A549 (cell line): ENCODE results near the gene FBXL5. TPM values are rescaled to one million over a fixed set of nuclear protein-coding genes. Genes with fewer than 3 reads are reported as not detected.
A peak's percentile ranks its signal among the peaks of the same experiment; 100 is the strongest.

Experiments
- ATAC-seq, 2 experiments: fragments of 200-7000 bp in 1 of 2; fragments of >200 bp in 1 of 2; cut with Nextera tagmentation in 1 of 2; cut with Tn5 transposase in 1 of 2; 3 replicates each; pipeline versions ENCODE4 v1.8.0 to v1.9.1; 2018 to 2020; ENCODE audit warnings: mild to moderate bottlenecking in 1 of 2, moderate library complexity in 1 of 2
- CTCF ChIA-PET: fragments of 300-600 bp; sonication (Branson Sonifier 250); formaldehyde crosslinking; extraction: SDS; loops from one replicate; lab custom pipeline; 2021; ENCODE audit warnings: antibody characterized with exemption, inconsistent platforms; lab: Yijun Ruan, JAX
- POLR2A ChIA-PET: fragments of 350-600 bp; formaldehyde crosslinking; extraction: SDS; loops from one replicate; lab custom pipeline; 2021; ENCODE audit warnings: antibody characterized with exemption, inconsistent platforms; lab: Yijun Ruan, JAX
- DNase-seq, 2 experiments: peaks; one replicate each; pipeline versions ENCODE4 v3.0.0 to v3.0.0-alpha.2; 2011 to 2016; ENCODE audit warnings: low read depth in 1 of 2, low spot score in 1 of 2
- FAIRE-seq: peaks from 2 replicates; lab custom pipeline; 2011; peaks lifted over from hg19 to GRCh38; lab: Jason Lieb, UNC
- H3K27ac ChIP-seq, 2 experiments: fragments of >200 bp; sonication (Bioruptor Twin); formaldehyde crosslinking; 3 replicates each; pipeline ENCODE4 v1.5.1; 2016 to 2017
- H3K4me1 ChIP-seq: fragments of >200 bp; sonication (Bioruptor Twin); formaldehyde crosslinking; 3 replicates; pipeline ENCODE4 v1.6.1; 2016
- H3K4me2 ChIP-seq: fragments of >200 bp; sonication (Bioruptor Twin); formaldehyde crosslinking; 3 replicates; pipeline ENCODE4 v1.6.1; 2016
- H3K4me3 ChIP-seq: fragments of >200 bp; sonication (Bioruptor Twin); formaldehyde crosslinking; 3 replicates; pipeline ENCODE4 v1.5.1; 2016
- H3K9me3 ChIP-seq: fragments of >200 bp; sonication (Bioruptor Twin); formaldehyde crosslinking; 3 replicates; pipeline ENCODE4 v1.6.1; 2016
- BHLHE40 ChIP-seq: IDR thresholded peaks from 2 replicates; pipeline ENCODE4 v1.6.1; 2012; ENCODE audit warnings: low read depth, low read length, inconsistent platforms
- CEBPB ChIP-seq, 2 experiments: fragments of >200 bp in 1 of 2; sonication (Bioruptor Twin) in 1 of 2; formaldehyde crosslinking in 1 of 2; IDR thresholded peaks; 2 replicates each; pipeline ENCODE4 v1.6.1; 2012 to 2016
- CHD4 ChIP-seq: fragments of 200-600 bp; sonication (generic); IDR thresholded peaks from 2 replicates; pipeline ENCODE4 v1.6.1; 2016; ENCODE audit warnings: antibody characterized with exemption, mild to moderate bottlenecking, borderline replicate concordance
- E2F6 ChIP-seq: IDR thresholded peaks from 2 replicates; pipeline ENCODE4 v1.6.1; 2012; ENCODE audit warnings: low read depth, borderline replicate concordance
- ESRRA ChIP-seq: fragments of 150-350 bp; IDR thresholded peaks from 2 replicates; pipeline ENCODE4 v1.6.1; 2014; ENCODE audit warnings: mild to moderate bottlenecking, low read length, borderline replicate concordance
- FOSL2 ChIP-seq, 2 experiments: fragments of 450-650 bp in 1 of 2; fragments of >200 bp in 1 of 2; sonication (Bioruptor Twin) in 1 of 2; formaldehyde crosslinking; IDR thresholded peaks; 2 replicates each; pipeline versions ENCODE4 v1.5.0 to v1.6.1; 2016 to 2020; ENCODE audit warnings: mild to moderate bottlenecking in 1 of 2, moderate library complexity in 1 of 2
- FOXS1 ChIP-seq: fragments of 250-450 bp; sonication (Bioruptor Pico); IDR thresholded peaks from 2 replicates; pipeline ENCODE4 v1.5.0; 2020; ENCODE audit warnings: mild to moderate bottlenecking, moderate library complexity
- HES2 ChIP-seq: fragments of >200 bp; sonication (Bioruptor Twin); formaldehyde crosslinking; IDR thresholded peaks from 2 replicates; pipeline ENCODE4 v1.6.1; 2016
- HOXA7 ChIP-seq: fragments of 250-450 bp; sonication (Bioruptor Pico); IDR thresholded peaks from 2 replicates; pipeline ENCODE4 v1.5.0; 2020; ENCODE audit warnings: mild to moderate bottlenecking, moderate library complexity
- JUNB ChIP-seq: fragments of >200 bp; sonication (Bioruptor Twin); formaldehyde crosslinking; IDR thresholded peaks from 2 replicates; pipeline ENCODE4 v1.6.1; 2016
- MAFK ChIP-seq: fragments of 450-650 bp; IDR thresholded peaks from 2 replicates; pipeline ENCODE4 v1.6.1; 2014; ENCODE audit not compliant: partially characterized antibody
- MAX ChIP-seq: IDR thresholded peaks from 2 replicates; pipeline ENCODE4 v1.6.1; 2012
- MYC ChIP-seq: IDR thresholded peaks from 2 replicates; pipeline ENCODE4 v1.6.1; 2012; ENCODE audit warnings: mild to moderate bottlenecking, inconsistent platforms, low read length, improper control_type of control experiment, borderline replicate concordance
- NFE2L2 ChIP-seq: fragments of 150-350 bp; conservative IDR thresholded peaks from 2 replicates; pipeline ENCODE4 v1.6.1; 2014; ENCODE audit warnings: low read length
- RAD21 ChIP-seq, 2 experiments: fragments of >200 bp in 1 of 2; sonication (Bioruptor Twin) in 1 of 2; formaldehyde crosslinking in 1 of 2; IDR thresholded peaks in 1 of 2; conservative IDR thresholded peaks in 1 of 2; 2 replicates in 1 of 2; 3 replicates in 1 of 2; pipeline ENCODE4 v1.6.1; 2012 to 2018; ENCODE audit warnings: inconsistent platforms in 1 of 2
- REST ChIP-seq: fragments of 200-600 bp; sonication (generic); IDR thresholded peaks from 2 replicates; pipeline ENCODE4 v1.6.1; 2016; ENCODE audit warnings: antibody characterized with exemption, mild to moderate bottlenecking, moderate library complexity
- RFX5 ChIP-seq: fragments of 450-650 bp; IDR thresholded peaks from 2 replicates; pipeline ENCODE4 v1.7.1; 2014; ENCODE audit warnings: antibody characterized with exemption, mild to moderate bottlenecking, moderate library complexity
- RNF2 ChIP-seq: fragments of 200-600 bp; sonication (generic); IDR thresholded peaks from 2 replicates; pipeline ENCODE4 v1.6.1; 2016; ENCODE audit warnings: low read depth, mild to moderate bottlenecking, antibody characterized with exemption, moderate library complexity, borderline replicate concordance
- SMC3 ChIP-seq: fragments of >200 bp; sonication (Bioruptor Twin); formaldehyde crosslinking; IDR thresholded peaks from 3 replicates; pipeline ENCODE4 v1.6.1; 2018; ENCODE audit warnings: inconsistent platforms
- TFCP2L1 ChIP-seq: fragments of 250-450 bp; sonication (Bioruptor Pico); IDR thresholded peaks from 2 replicates; pipeline ENCODE4 v1.5.0; 2021; ENCODE audit warnings: mild to moderate bottlenecking
- TP53 ChIP-seq: fragments of 250-450 bp; sonication (Bioruptor Pico); IDR thresholded peaks from 2 replicates; pipeline ENCODE4 v1.5.0; 2021; ENCODE audit warnings: mild to moderate bottlenecking, moderate library complexity
- USF2 ChIP-seq: fragments of 450-650 bp; IDR thresholded peaks from 2 replicates; pipeline ENCODE4 v1.6.1; 2014; ENCODE audit warnings: antibody characterized with exemption
- ZC3H11A ChIP-seq: fragments of 450-650 bp; IDR thresholded peaks from 2 replicates; pipeline ENCODE4 v1.6.1; 2014; ENCODE audit warnings: antibody characterized with exemption, mild to moderate bottlenecking
- WGBS: methylation state at CpG from one replicate; pipeline ENCODE4 v1.1.6; 2017; ENCODE audit errors: missing lambda C conversion rate; 5-methylcytosine and 5-hydroxymethylcytosine counted together
- polyA plus RNA-seq, 4 experiments: library from polyadenylated mRNA; depleted of rRNA in 3 of 4; stranded (reverse); fragments of >200 nt; fragmentation: RNase III in 1 of 4; extraction: RNeasy Plus Mini Kit Qiagen cat#74134 plus additional on column Dnase treatment in 1 of 4; gene quantifications; 2 replicates in 3 of 4; 3 replicates in 1 of 4; pipeline ENCODE4 v1.2.3, GENCODE V29; 2011 to 2017

FBXL5 gene
- polyA plus RNA-seq, 2 of the 4 experiments (the other 2 are of a cell fraction): 44.2 to 45.4 TPM

GRCh38 chr4:15658781-15659180 lies 3.6 kb upstream of the FBXL5 start:
- POLR2A ChIA-PET: no interaction called here
- H3K4me2 ChIP-seq: no peak overlapping the region
- TF ChIP-seq CHD4: no peak
- no peak for TF ChIP-seq JUNB
- no peak for TF ChIP-seq MAFK
- no peak for TF ChIP-seq FOSL2 (IDR thresholded peaks at IDR 0.05)
- TF ChIP-seq FOSL2 (CRISPR knock-in tag; IDR thresholded peaks at IDR 0.05): no peak
- TF ChIP-seq TP53 (CRISPR knock-in tag): no peak
- no peak for TF ChIP-seq MAX
- TF ChIP-seq RFX5: no peak
- no peak for TF ChIP-seq RAD21 (conservative IDR thresholded peaks at IDR 0.05 in 1 of 2, IDR thresholded peaks at IDR 0.05 in 1 of 2)
- TF ChIP-seq TFCP2L1 (CRISPR knock-in tag): no peak
- TF ChIP-seq BHLHE40: no peak
- no peak for TF ChIP-seq SMC3
- no peak for TF ChIP-seq FOXS1 (CRISPR knock-in tag)
- no peak for TF ChIP-seq HOXA7 (CRISPR knock-in tag)
- DNase-seq (no peak), ATAC-seq (no peak), FAIRE-seq (no peak)
- H3K9me3 ChIP-seq: no peaks in the 10 kb centered on the region
- no peak overlapping the region for H3K27ac ChIP-seq
- H3K4me3 ChIP-seq: no peak overlapping the region
- WGBS: 91% methylated on average over 2 of the region's 2 CpGs
- CTCF ChIA-PET: no interaction called here
- H3K4me1 ChIP-seq: peaks cover 18% of the 10 kb centered on the region; the same call in 2 of the 3 replicates

- FAIRE-seq (no peak), DNase-seq (no peak), ATAC-seq (no peak)
- POLR2A ChIA-PET: no interaction called here
- peaks cover 18% of the 10 kb centered on the region; the same call in 2 of the 3 replicates for H3K4me1 ChIP-seq
- no peak overlapping the region for H3K4me2 ChIP-seq
- peak overlapping the region in 1 of 2 experiments; percentile 53; a peak in 2 of 6 replicates for H3K27ac ChIP-seq
- TF ChIP-seq ZC3H11A (no peak), RNF2 (no peak), HES2 (no peak), REST (no peak), BHLHE40 (no peak), ESRRA (no peak), USF2 (no peak), NFE2L2 (no peak), TP53 (CRISPR knock-in tag) (no peak), CEBPB (IDR thresholded peaks at IDR 0.05) (no peak), E2F6 (no peak), MYC (no peak)
- H3K4me3 ChIP-seq: no peak overlapping the region
- no peaks in the 10 kb centered on the region for H3K9me3 ChIP-seq
- WGBS: 81% methylated on average over 4 of the region's 4 CpGs
- CTCF ChIA-PET: no interaction called here
These were observed 3.1 kb upstream of the FBXL5 start for GRCh38 chr4:15658136-15658770.
